MM.1S (cell line): ENCODE measurements around the gene NTN1.

Experiments
- CTCF ChIP-seq: fragments of 300-600 bp; sonication (generic); IDR thresholded peaks from 2 replicates; pipeline ENCODE4 v1.5.1; 2016; ENCODE audit warnings: antibody characterized with exemption, low read length, mixed read lengths
- EZH2 ChIP-seq: fragments of 300-600 bp; sonication (generic); optimal IDR thresholded peaks from 2 replicates; pipeline ENCODE3; 2017; ENCODE audit warnings: low read depth, mild to moderate bottlenecking, antibody characterized with exemption, low read length, mixed read lengths
- EZH2phosphoT487 ChIP-seq: fragments of 300-600 bp; sonication (generic); IDR thresholded peaks from 2 replicates; pipeline ENCODE4 v1.6.1; 2018; ENCODE audit warnings: antibody characterized with exemption, low read length

- TF ChIP-seq CTCF: no peak
- no peak for TF ChIP-seq EZH2
- no peak for TF ChIP-seq EZH2phosphoT487
Measured at GRCh38 chr17:9287306-9287705, 266.0 kb downstream of the NTN1 start.
